Body of pancreas (tissue), 4 donors: ENCODE measurements around the gene CSDE1. TPM values are rescaled to one million over a fixed set of nuclear protein-coding genes. Genes with fewer than 3 reads are reported as not detected.

Source experiments
- ATAC-seq: fragments of 150-250 bp; one replicate; pipeline ENCODE4 v1.9.1; 2016
- DNase-seq, 4 donors: peaks; one replicate each; pipeline ENCODE4 v3.0.0-alpha.2; 2019
- H3K27ac ChIP-seq, 4 donors: fragments of 200-600 bp; sonication (generic); 1 replicate in 3 of 4; 2 replicates in 1 of 4; pipeline versions ENCODE4 v1.5.1 to v1.6.1; 2016 to 2019; ENCODE audit warnings: mild to moderate bottlenecking in 1 of 4, mixed read lengths in 1 of 4, moderate library complexity in 1 of 4
- H3K27me3 ChIP-seq, 2 donors: fragments of 200-600 bp; sonication (generic); one replicate each; pipeline ENCODE4 v1.6.0; 2016; ENCODE audit warnings: mild to moderate bottlenecking in 1 of 2
- H3K36me3 ChIP-seq, 2 donors: fragments of 200-600 bp; sonication (generic); replicated peaks in 1 of 2; 2 replicates each; pipeline ENCODE4 v1.5.1; 2016; ENCODE audit warnings: low read depth in 2 of 2; ENCODE audit not compliant: insufficient read depth in 1 of 2
- H3K4me1 ChIP-seq: fragments of 200-600 bp; sonication (generic); one replicate; pipeline ENCODE4 v1.6.0; 2016
- H3K4me3 ChIP-seq, 2 donors: fragments of 200-600 bp; sonication (generic); 1 replicate in 1 of 2; 2 replicates in 1 of 2; pipeline ENCODE4 v1.5.1; 2016 to 2019
- H3K9me3 ChIP-seq, 3 donors: fragments of 200-600 bp; sonication (generic); 1 replicate in 2 of 3; 2 replicates in 1 of 3; pipeline ENCODE4 v1.5.1; 2016
- POLR2A ChIP-seq, 3 donors: fragments of 450-650 bp; IDR thresholded peaks; one replicate each; pipeline ENCODE4 v1.6.1; 2016; ENCODE audit warnings: antibody characterized with exemption in 3 of 3, mild to moderate bottlenecking in 2 of 3
- WGBS, 2 donors: methylation state at CpG; one replicate each; pipeline ENCODE4 v1.1.5; 2017; 5-methylcytosine and 5-hydroxymethylcytosine counted together
- intact Hi-C: fragments of 100-400 bp; cut with DNase I; formaldehyde crosslinking; loops from one replicate; pipeline ENCODE4 v1.15.1; 2023
- small RNA-seq: library from RNA; depleted of rRNA; stranded (forward); fragments of <200 nt; gene quantifications from one replicate; pipeline ENCODE3, GENCODE V24; 2016
- total RNA-seq, 2 donors: library from RNA; depleted of rRNA; stranded (reverse); fragments of >200 nt; gene quantifications; one replicate each; pipeline ENCODE4 v1.1.0, GENCODE V29; 2016
- TF ChIP-seq, protein P1 (sequence below), 7 experiments: fragments of 450-650 bp in 4 of 7; fragments of 200-600 bp in 3 of 7; sonication (generic) in 3 of 7; IDR thresholded peaks; one replicate each; pipeline ENCODE4 v1.5.1; 2016 to 2019; ENCODE audit warnings: antibody characterized with exemption in 7 of 7

CSDE1 gene
- total RNA-seq, 2 donors from 2014 or later: 138 to 221 TPM

- DNase-seq: no peak
- Histone ChIP-seq H3K4me1 (peaks cover 15% of the 10 kb centered on the region), H3K27ac (no peak overlapping the region), H3K9me3 (no peaks in the 10 kb centered on the region), H3K36me3 (no peaks in the 10 kb centered on the region), H3K4me3 (no peak overlapping the region), H3K27me3 (no peaks in the 10 kb centered on the region)
- WGBS, 2 donors: 73 to 85% methylated on average over 3 of the region's 3 CpGs
- ATAC-seq: no peak
- intact Hi-C loops: no loop called here
- no peak for TF ChIP-seq POLR2A (IDR thresholded peaks at IDR 0.05)
- TF ChIP-seq, protein P1, sequence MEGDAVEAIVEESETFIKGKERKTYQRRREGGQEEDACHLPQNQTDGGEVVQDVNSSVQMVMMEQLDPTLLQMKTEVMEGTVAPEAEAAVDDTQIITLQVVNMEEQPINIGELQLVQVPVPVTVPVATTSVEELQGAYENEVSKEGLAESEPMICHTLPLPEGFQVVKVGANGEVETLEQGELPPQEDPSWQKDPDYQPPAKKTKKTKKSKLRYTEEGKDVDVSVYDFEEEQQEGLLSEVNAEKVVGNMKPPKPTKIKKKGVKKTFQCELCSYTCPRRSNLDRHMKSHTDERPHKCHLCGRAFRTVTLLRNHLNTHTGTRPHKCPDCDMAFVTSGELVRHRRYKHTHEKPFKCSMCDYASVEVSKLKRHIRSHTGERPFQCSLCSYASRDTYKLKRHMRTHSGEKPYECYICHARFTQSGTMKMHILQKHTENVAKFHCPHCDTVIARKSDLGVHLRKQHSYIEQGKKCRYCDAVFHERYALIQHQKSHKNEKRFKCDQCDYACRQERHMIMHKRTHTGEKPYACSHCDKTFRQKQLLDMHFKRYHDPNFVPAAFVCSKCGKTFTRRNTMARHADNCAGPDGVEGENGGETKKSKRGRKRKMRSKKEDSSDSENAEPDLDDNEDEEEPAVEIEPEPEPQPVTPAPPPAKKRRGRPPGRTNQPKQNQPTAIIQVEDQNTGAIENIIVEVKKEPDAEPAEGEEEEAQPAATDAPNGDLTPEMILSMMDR (IDR thresholded peaks at IDR 0.05): no peak
These were observed 90.8 kb downstream of the CSDE1 start for GRCh38 chr1:114666954-114667353.

Small RNA genes within 50 kb of the gene (small RNA-seq; reads per million reads assigned to genes)
- gene RN7SL432P (not detected), gene RNY1P13 (not detected)

Other genes with a start within 250 kb of the CSDE1 start
- gene TRIM33, start 246.8 kb downstream of the CSDE1 start, total RNA-seq: 10 to 100 TPM; 27.5 to 32.3 TPM
- gene BCAS2, start 176.4 kb downstream of the CSDE1 start, total RNA-seq: 10 to 100 TPM; 15.3 to 20.8 TPM
- gene DENND2C, start 87.9 kb downstream of the CSDE1 start, total RNA-seq: 1 to 10 TPM; 2.3 to 3.0 TPM
- not detected for gene AMPD1, start 62.4 kb downstream of the CSDE1 start, total RNA-seq
- gene NRAS, start 41.2 kb downstream of the CSDE1 start, total RNA-seq: 10 to 100 TPM; 13.8 to 17.4 TPM
- gene SIKE1, start 22.7 kb upstream of the CSDE1 start, total RNA-seq: 10 to 100 TPM; 15.5 to 18.9 TPM
- not detected for gene SYCP1, start 96.9 kb upstream of the CSDE1 start, total RNA-seq